Measurements from ENCODE around the gene CNR2.

- TF ChIP-seq POLR2A (IDR thresholded peaks at IDR 0.05; ENCODE audit: low read length) (no peak), CEBPB (IDR thresholded peaks at IDR 0.05) (no peak), RFX5 (IDR thresholded peaks at IDR 0.05) (no peak), JUNB (IDR thresholded peaks at IDR 0.05) (no peak)
These were observed 27.9 kb downstream of the CNR2 start for GRCh38 chr1:23885222-23885621.

Data from A549 (cell line).